Fibroblast of skin of back (primary cell): ENCODE data around the gene GCNT2. TPM values are rescaled to one million over a fixed set of nuclear protein-coding genes. Genes with fewer than 3 reads are reported as not detected.
"Not testable (repeated sequence)": the region's sequence is repeated elsewhere in the genome, so short reads cannot be mapped to it uniquely, and the experiment has no call there.

ENCODE experiments used
- DNase-seq: peaks from one replicate; pipeline ENCODE4 v3.0.0-alpha.2; 2013
- polyA plus RNA-seq, 2 experiments: library from polyadenylated mRNA; unstranded; fragments of 120-200 nt; gene quantifications; one replicate each; pipeline ENCODE4 v1.2.1, GENCODE V29; 2013; ENCODE audit not compliant: insufficient read length in 2 of 2

The GCNT2 gene
- polyA plus RNA-seq (2013, experiment 1 of 2; ENCODE audit: insufficient read length) = 0.11 TPM
- polyA plus RNA-seq (2013, experiment 2 of 2; ENCODE audit: insufficient read length) = not detected

DNA sequence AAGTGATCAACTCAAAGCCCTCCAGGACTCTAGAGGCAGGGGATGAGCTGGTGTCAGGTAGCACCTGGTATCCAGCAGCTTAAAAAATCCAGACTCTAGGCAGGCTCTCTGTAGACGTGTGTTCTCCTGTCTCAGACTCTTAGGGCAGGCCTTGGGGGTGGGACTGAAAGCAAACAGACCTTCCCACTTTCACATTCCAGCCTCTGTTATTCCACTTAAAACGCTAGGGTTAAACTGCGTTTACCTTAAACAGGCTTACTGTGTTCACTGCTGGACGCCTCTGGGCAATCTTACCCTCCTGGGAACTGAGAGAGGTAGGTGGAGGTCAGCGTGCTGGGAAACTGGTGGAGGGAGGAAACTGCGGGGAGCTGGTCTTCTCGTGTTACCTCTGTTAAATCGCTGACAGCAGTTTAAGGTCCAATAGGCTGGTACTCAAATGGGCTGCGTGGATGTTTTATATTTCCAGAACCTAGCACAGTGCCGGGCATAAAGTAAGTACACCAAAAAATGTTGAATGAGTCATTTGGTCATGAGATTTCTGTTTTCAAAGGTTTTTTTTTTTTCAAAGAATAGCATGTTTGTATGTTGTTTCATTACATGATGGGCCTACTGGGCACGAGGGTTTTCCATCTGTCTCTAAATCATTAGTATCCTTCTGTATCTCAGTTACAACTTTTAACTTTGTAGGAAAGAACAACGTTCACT is at the start of gene GCNT2:
TSS of gene GCNT2 (plus strand) at position 248 of the 705 bp plus-strand sequence. CDS start 7,561 bp downstream, outside the sequence.
- DNase-seq = no peak

DNA sequence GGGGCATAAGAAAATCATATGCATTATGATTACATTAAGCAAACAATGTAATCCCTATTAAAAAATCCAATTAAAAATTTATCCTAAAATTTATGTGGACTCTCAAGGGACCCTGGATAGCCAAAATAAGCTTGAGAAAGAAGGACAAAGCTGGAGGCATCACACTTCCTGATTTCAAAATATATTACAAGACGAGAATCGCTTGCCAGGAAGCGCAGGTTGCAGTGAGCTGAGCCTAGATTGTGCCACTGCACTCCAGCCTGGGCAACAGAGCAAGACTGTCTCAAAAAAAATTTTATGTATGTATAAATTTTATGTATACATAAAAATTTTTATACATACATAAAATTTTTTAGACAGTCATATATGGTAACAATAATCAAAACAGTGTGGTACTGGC is 48.5 kb upstream of the GCNT2 start:
- DNase-seq = no peak

DNA sequence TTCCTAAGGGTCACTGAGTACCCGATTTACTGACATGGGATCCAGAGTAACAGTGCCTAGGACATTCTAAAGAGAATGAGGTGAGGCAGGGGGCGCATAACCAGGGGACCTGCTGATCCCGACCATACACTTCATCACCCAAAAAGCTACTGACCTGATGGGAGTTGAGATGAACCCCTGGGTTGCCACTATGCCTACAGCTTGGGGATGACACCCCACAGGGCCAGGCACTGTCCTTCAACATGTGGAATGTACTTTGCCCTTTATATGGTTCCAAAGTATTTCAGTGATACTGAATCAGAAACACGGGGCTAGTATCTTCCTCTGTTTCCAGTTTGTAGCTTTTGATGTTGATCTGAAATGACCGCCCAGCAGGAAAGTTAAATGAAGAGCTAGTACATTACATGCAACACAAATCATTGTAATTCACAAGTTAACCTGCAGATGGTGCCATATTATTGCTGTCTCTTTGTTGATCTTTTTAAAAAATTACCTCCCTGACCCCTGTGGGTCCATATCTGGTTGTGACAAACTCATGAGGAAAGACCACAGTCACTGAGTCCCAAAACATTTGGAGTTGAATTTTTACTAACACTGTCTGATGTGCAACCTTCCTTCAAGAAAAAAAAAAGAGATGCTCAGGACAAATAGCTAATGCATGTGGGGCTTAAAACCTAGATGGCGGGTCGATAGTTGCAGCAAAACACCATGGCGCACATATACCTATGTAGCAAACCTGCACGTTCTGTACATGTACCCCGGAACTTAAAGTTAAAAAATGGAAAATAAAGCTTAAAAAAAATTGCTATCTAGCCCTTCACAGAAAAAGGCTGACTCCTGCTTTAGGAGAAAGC is 42.7 kb upstream of the GCNT2 start:
- DNase-seq = peak; percentile 29

DNA sequence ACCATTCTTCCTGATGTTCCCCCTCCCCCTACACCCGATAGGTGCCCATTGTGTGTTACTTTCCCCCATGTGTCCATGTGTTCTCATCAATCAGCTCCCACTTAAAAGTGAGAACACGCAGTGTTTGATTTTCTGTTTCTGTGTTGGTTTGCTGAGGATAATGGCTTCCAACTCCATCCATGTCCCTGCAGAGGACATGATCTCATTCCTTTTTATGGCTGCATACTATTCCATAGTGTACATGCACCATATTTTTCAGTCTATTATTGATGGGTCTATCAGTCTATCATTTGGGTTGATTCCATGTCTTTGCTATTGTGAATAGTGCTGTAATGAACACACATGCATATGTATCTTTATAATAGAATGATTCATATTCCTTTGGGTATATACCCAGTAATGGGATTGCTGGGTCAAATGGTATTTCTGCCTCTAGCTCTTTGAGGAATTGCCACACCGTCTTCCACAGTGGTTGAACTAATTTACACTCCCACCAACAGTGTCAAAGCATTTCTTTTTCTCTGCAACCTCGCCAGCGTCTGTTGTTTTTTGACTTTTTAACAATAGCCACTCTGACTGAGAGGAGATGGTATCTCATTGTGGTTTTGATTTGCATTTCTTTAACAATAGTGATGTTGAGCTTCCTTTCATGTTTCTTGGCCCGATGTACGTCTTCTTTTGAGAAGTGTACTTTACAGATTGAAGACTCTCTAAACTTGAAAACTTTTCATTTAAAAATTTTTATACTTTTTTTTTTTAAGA is 41.0 kb upstream of the GCNT2 start:
- no peak for DNase-seq

DNA sequence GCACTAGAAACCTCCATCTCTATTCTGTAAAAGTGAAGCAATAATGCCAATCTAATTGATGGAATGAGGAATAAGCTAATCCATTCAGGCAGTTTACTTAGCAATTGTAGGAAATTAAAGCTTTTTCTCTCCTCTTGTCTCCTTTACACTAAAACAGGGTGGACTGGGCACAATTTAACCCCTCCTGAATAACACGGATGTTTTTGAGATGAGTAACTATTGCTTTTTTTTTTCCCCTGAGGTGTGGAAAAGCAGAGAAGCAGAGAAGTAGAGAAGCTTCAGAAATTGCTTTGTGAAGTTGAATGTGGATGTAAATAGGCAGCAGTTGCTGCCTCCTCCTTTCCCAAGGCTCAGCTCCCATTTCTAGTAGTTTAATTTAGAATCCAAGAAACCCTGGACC is 40.0 kb upstream of the GCNT2 start:
- DNase-seq = peak; percentile 3

DNA sequence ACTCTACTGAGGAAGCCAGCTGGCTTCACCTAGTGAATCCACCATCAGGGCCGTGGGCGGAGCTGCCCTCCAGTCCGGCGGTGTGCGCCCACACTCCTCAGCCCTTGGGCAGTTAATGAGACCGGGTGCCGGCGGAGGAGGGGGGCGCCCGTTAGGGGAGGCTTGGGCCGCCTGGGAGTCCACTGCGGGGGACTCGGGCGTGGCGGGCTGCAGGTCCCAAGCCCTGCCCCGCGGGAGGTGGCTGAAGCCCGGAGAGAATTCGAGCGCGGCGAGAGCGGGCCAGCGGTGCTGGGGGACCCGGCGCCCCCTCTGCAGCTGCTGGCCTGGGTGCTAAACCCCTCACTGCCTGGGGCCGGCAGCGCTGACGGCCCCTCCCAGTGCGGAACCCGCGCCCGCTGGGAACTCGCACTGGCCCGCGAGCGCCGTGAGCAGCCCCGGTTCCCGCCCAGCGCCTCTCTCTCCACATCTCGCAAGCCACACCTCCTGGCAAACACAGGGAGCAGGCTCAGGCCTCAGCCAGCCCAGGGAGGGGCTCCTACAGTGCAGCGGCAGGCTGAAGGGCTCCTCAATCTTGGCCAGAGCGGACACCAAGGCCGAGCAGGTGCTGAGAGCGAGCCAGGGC is 38.4 kb upstream of the GCNT2 start:
- DNase-seq = no peak

DNA sequence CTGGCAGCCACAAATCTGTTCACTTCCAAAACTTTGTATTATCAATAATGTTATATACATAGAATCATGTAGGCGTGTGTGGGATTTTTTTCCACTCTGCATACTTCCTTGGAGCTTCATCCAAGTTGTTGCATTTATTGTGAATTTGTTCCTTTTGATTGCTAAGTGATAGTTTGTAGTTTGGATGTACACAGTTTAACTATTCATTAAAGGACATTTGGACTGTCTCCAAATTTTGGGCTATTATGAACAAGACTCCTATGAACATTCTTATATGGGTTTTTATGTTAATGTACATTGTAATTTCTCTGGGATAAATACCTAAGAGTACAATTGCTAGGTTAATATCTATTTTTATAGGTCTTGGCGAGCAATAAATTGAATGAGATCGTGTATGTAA is 36.2 kb upstream of the GCNT2 start:
- no peak for DNase-seq

DNA sequence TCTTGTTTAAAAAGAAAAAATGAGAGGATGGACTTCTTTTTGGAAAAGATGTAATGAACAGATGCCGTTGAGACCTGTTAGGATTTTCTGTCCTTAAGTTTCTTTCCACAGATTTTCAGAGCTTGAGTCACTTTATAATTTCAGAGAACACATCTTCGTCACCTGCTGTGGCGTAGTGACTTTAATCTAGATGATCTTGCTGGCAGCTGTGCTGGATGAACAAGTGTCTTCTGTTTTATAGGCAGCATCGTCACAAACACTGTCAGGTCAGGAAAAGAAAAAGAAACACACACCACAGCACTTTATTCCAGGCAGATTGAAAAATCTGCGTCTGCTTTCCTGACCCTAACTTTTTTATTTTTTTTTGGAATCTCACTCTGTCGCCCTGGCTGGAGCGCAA is 35.7 kb upstream of the GCNT2 start:
- no peak for DNase-seq

DNA sequence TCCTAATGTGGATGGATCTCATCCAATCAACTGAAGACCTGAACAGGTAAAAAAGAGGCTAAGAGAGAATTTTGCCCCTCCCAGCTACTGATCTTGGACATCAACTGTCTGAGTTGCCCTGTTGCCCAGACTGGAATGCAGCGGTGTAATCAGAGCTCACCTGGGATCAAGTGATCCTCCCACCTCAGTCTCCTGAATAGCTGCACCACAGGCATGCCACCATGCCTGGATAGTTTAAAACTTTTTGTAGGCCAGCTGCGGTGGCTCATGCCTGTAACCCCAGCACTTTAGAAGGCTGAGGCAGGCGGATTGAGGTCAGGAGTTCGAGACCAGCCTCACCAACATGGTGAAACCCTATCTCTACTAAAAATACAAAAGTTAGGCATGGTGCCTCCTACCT is 34.9 kb upstream of the GCNT2 start:
- no peak for DNase-seq

DNA sequence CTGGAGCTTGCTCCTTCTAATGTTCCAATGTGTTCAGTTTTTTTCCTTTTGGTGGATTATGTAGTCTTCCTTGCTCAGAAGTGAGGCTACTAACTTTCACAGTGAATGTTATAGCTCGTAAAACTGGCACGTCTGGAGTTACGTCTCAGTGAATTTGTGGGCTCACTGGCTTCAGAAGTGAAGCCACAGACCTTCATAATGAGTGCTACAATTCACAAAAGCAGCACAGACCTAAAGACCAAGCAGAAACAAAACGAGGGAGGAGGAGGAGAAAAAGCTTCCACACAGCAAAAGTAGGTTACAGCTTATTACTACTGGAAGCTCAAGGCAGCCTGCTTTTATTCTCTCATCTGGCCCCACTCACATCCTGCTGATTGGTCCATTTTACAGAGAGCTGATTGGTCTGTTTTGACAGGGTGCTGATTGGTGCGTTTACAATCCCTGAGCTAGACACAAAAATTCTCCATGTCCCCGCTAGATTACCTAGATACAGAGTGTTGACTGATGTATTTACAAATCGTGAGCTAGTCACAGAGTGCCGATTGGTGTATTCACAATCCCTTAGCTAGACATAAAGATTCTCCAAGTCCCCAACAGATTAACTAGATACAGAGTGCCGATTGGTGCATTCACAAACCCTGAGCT is 34.1 kb upstream of the GCNT2 start:
- not testable (repeated sequence) for DNase-seq

DNA sequence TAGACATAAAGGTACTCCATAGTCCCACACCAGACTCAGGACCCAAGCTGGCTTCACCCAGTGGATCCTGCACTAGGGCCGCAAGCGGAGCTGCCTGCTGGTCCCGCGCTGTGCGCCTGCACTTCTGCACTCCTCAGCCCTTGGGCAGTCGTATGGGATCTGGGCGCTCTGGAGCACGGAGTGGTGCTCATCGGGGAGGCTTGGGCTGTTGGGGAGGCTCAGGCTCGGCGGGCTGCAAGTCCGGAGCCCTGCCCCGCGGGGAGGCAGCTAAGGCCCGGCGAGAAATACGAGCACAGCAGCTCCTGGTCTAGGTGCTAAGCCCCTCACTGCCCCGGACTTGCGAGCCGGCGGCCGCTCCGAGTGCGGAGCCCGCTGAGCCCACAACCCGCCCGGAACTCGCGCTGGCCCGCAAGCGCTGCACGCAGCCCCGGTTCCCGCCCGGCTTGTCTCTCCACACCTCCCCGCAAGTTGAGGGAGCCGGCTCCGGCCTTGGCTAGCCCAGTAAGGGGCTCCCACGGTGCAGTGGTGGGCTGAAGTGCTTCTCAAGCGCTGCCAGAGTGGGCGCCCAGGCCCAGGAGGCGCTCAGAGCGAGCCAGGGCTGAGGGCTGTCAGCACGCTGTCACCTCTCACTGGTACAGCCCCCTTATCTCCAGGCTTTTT is 33.4 kb upstream of the GCNT2 start:
- no peak for DNase-seq

DNA sequence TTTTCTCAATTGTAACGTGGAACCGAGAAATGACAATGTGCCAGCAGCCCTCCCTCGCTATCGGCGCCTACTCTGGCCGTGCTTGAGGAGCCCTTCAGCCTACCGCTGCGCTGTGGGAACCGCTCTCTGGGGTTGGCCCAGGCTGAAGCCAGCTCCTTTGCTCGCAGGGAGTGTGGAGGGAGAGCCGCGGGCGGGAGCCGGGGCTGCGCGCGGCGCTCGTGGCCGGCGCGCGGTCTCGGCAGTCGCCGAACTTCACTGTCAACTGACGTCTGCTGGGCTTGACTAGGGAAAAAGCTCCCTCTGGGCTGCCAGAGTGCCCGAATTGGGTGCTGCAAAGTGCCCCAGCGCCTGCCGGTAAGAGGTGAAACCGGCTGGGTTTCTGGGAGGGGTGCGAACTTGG is 29.7 kb upstream of the GCNT2 start:
- no peak for DNase-seq

DNA sequence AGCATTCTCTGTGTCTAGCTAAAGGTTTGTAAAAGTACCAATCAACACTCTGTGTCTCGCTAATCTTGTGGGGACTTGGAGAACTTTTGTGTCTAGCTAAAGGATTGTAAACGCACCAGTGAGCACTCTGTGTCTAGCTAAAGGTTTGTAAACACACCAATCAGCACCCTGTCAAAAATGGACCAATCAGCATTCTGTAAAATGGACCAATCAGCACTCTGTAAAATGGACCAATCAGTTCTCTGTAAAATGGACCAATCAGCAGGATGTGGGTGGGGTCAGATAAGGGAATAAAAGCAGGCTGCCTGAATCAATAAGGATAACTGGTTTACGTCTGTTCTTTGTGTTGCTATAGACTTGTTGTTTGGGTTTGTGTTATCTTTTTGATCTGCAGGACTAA is 29.2 kb upstream of the GCNT2 start:
- DNase-seq = not testable (repeated sequence)

DNA sequence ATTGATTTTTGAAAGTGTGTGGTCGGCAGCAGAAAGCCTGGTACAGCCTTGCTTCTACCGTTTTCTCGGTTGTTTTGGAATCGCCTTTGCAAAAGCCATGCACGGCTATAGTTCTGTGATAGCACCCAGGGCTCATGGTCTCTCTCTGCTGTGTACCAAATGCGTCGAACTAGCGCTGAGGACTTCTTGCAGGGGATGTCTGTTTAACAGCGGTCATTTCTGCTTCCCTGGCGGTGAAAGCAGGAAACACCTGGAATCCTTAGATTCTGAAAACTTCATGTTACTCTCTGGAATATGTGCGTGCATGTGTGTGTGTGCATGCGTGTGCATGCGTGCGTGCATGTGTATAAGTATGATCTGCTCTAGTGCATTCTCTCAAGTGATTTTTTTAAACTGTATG is 26.1 kb upstream of the GCNT2 start:
- DNase-seq = no peak

DNA sequence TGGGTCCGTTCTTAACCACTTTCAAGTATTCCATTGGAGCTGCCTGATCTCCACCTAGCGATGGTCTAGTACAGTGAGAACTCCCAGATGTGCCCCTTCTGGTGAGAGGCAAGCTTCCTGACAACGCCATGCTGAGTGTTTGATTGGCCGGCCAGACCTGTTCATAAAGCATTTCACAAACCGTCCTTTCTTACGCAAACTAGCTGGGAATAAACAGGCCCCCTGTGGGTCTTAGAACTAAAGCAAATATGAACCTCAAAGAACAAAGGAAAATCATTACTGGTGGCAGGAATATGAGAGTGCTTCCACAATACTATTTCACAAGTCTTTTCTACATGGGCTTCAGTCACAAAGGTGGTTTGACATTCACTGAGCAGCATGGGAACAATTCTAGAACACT is 15.6 kb upstream of the GCNT2 start:
- DNase-seq = no peak

DNA sequence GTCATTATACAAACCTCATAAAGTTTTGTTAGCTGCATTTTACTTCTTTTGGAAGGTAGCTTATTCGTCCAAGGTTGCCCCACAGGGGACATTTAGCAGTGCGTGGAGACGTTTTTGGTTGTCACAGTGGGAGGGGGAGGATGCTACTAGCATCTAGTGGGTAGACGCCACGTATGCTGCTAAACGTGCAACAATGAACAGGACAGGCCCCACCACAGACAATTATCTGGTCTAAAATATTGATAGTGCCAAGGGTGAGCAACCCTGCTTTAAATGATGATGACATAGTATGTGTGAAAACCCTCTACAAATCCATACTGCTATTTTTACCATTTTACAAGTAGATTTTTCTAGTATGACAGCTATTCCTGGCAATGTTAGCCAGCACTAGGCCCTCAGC is 13.9 kb upstream of the GCNT2 start:
- no peak for DNase-seq

DNA sequence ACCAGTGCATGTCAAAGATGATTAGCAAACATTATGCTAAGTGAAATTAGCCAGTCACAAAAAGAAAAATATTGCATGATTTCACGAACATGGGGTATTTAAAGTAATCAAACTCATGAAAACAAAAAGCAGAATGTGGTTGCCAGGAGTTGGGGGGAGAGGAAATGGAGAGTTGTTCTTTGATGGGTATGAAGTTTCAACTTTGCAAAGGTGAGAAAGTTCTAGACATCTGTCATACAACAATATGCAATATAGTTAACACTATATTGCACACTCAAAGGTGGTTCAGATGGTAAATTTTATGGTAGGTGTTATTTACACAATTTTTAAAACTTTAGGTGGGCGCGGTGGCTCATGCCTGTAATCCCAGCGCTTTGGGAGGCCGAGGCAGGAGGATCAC is 13.4 kb upstream of the GCNT2 start:
- DNase-seq = no peak

DNA sequence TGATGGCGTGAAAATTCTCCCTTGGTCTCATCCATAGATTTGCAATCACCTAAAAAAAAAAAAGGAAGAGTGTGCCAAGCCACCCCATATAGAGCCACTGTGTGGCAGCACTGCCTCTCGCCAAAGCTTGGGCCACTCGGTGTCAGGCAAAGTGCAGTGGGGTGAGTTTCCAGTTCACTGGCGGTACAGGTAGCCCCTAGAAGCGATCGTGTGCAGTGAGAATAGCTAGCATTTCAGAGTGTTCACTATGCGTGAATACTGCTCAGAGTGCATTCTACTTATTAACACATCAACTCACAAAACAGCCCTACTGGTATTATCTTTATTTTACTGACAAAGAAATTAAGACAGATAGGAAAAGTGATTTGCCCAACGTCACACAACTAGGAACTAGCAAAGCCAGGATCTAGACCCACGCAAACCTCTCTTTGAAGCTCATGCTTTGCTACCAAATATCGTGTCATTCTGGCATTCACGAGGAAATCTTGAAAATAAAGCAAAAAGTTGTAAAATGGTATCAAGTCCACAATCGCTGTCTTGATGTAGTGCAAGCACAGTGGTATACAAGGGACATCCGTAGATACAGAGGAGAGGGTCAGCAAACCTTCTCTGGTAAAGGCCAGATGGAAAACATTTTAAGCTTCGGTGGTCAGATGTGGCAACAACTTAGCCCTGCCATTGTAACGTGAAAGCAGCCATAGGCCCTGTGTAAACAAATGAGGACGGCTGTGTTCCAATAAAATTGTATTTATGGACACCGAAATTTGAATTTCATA is 10.4 kb upstream of the GCNT2 start:
- peak; percentile 9 for DNase-seq

DNA sequence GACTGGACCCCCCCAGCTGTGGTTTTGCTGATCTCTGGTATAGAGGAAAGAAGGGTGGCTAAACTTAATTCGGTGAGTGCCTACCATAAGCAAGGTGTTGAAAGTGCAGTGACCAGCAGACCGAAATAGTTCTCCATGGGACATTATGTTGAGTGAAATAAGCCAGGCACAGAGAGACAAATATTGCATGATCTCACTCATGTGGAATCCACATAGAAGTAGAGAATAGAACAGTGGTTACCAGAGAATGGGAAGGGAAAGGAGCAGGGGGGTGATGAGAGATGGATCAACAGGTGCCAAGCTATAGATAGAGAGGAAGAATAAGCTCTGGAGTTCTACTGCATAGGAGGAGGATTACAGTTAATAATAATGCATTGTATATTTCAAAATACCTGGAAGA is 9.7 kb upstream of the GCNT2 start:
- peak; percentile 6 for DNase-seq

DNA sequence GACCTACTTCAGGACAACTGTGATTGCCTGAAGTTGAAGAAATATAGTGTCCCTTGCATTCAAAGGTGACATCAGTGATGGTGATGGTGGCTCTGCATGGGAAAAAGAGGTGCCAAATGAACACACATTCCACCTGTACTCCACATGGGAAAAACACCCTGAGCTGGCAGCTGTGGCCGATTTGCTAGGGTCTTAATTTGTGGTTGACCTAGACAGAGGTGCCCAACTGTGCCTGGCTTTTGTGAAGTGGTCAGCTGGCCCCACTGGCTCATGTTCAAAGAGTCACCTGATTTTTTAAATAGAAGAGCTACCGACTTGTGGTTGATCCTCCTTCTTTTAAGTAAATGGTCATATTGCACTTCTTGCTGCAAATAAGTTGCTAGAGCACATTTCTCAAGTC is 7.6 kb upstream of the GCNT2 start:
- no peak for DNase-seq
